GM21825 (cell line): ENCODE data around the gene PDE4D.
"Not testable (repeated sequence)": the region's sequence is repeated elsewhere in the genome, so short reads cannot be mapped to it uniquely, and the experiment has no call there.

Experiments
- ATAC-seq: cut with Tn5 transposase; IDR thresholded peaks from one replicate; pipeline ENCODE4 v1.9.1; 2021; ENCODE audit warnings: mild to moderate bottlenecking, moderate library complexity; ENCODE audit not compliant: unreplicated experiment

Gene PDE4D

DNA sequence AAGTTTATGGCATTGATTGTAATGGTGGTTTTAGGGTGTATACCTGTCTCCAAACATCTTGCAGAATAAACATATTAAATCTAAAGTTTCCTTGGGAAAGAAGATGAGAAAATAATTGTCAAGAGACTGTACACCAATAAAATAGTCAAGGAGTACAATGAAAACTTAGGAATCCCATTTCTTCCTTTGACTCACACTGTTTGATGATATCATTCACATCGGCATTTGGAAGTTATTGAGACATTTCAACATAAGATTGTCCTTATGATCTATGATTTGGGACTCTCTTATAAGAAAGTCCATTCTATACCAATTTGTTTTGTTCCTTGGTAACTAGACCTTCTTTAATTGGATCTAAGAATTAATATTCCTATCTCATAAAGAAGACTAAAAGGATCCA is 828.0 kb downstream of the PDE4D start:
- no peak for ATAC-seq

- no peak for ATAC-seq
Measured at GRCh38 chr5:59064293-59064692, 829.2 kb downstream of the PDE4D start.

DNA sequence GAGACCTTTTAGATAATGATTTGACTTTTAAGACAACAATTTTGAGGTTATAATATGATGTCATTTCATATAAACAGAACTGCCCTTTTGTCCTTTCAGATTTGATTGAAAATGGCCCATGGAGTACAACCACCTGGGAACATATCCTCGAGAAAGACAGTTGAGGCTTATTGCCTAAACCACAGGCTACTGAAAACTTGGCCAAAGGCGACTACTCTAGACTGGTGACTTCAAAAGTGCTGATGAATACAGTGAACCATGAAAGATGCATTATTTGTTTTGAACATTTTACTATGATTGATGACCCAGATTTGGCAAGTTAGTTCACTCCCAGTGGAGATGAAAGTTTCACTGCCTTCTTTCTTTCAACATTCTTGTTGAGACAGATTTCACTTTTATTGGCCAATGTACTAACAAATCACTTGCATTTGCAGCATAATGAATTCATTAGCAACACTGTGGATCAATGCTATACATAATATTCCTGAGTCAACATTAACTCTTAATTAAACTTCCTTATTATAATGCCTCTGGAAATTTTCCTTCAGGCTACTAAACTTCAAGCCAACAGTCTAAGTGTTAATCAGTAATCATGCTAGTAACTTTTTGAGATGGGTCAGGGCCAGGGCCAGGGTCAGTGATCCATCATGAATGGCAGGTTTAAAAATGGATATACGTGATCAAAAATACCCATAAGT is 830.4 kb downstream of the PDE4D start:
- no peak for ATAC-seq

DNA sequence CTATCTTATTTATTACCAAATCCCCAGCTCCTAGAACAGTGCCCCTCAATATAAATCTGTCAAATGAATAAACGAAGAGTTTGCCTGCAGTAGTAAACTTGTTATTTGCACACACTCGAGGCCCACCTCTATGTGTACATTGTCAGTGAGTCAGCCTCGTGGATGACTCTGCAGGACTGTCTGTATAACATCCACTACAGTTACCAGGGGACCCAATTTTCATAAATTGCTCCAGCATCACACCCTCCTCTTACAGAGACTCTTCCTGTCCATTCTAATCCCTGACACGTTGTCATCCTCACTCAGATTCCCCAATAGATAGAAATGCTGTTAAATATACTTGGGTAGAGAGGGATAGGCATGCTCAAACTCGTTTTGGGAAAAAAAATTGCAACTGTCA is 832.1 kb downstream of the PDE4D start:
- no peak for ATAC-seq

- ATAC-seq, result no peak
Measured at GRCh38 chr5:59058969-59059687, 834.4 kb downstream of the PDE4D start.

- ATAC-seq, result no peak
Measured at GRCh38 chr5:59058237-59058636, 835.3 kb downstream of the PDE4D start.

- not testable (repeated sequence) for ATAC-seq
Measured at GRCh38 chr5:59056599-59056998, 836.9 kb downstream of the PDE4D start.

GRCh38 chr5:59055745-59056448 is 837.6 kb downstream of the PDE4D start:
- no peak for ATAC-seq

DNA sequence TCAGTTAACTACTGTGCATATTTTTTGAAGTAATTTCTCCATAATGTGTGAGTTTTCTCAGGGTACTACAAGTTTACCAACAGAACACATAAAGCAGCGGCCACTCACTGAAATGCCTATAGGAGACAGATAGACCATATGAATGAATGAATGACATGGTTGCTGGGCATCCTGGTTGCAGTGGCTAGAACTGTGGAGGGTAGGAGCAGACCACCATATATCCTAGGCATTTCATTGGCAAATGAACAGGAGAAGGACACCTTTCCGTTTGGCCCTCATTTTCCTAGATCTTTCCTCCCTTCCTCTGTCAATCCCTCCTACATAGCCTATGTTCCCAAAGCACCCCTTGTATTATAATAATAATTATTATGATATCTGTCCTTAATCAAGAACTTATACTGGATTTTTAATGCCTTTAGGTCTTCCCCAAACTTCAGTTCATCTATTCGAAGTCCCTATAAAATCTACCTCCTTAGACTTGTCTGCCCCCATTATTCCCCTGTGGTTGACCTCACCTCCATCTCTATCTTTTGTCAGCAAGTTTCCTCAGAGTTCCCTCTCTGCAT is 838.5 kb downstream of the PDE4D start:
- no peak for ATAC-seq

DNA sequence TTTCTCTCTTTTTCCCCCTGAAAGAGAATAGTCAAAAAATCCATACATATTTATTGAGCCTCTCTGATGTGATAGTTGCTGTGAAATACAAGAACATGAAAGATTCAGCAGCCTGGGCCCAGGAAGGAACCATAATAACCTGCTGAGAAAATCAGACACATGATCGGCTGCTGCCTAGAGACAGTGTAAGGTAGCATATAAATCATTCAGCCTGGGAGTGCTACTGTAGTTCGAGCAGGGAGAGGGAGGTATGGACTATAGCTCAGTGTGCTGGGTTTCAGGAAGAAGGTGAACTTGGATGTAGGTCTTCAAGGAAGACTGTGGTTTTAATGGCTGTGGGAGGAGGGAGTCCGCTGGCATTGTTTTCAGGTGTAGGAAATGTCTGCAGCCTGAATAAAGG is 841.6 kb downstream of the PDE4D start:
- ATAC-seq, result no peak

DNA sequence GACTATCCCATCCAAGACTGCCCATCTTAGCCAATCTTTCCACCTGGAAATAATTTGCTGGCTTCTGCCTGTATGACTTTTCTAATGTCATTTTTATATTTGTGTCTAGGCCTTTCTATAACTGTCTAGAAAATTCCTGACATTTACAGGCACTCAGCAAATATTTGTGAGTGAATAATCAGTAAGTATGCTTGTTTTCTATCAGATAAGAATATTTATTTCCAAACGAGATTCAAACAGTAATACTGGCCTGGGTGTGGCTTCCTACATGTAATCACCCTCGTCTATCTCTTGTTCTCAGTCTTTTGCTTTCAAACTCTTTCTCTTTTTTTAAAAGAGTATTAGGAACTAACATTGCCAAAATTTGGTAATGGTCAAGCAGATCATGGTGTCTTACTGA is 844.4 kb downstream of the PDE4D start:
- no peak for ATAC-seq

- ATAC-seq, result no peak
Measured at GRCh38 chr5:59042201-59043055, 851.1 kb downstream of the PDE4D start.

GRCh38 chr5:59041355-59041754 is 852.2 kb downstream of the PDE4D start:
- ATAC-seq, result no peak

DNA sequence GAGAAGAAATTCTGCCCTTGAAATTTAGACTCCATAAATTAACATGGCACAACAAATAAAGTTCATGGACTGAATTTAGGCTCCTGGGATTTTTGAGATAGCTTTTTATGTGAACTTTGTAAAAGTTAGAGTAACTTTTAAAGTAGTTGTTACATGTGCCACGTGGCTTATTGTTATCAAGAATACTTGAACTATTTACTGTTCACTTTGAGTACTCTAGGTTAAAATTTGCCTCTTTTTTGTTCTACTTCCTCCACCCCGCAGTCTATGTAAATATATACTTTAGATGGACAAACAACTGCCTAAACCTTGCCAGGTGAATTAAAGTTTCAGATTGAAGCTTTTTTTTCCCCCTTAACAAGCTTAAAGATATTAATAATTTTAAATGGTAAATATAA is 852.7 kb downstream of the PDE4D start:
- ATAC-seq, result no peak

DNA sequence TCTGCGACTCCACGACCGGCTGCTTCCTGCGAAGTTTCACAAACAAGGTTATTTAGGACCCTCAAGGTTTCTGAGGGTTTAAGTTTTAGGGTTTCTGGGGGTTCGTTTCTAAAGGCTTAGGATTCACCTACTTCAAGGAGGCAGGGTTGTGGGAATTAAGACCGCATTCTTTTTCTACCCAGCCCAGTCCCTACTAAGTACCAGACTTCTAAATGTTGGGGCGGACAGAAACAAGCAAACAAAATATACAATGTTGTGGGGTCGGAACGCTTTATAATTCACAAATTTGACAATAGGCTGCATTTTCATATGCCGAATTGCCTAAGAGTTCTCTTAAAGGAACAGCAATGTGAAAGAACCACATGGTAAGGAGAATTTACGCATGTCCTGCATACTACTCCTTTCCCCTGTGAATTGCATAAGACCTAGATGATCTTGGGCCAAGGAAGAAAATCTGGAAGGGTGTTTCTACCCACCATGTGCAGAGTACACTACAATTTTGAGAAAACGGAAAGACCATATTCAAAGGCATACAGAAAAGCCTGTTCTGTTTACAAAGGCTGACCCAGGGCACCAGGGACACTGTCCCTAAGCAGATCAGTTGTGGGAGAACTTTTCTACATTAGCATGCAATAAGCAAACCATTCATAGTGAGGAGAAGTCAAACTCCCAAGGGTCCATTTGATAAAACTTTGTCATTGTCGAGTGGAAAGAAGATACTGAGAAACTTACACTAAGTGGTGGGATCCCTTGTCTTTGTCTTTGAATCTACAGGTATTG is 853.3 kb downstream of the PDE4D start:
- ATAC-seq, result no peak

DNA sequence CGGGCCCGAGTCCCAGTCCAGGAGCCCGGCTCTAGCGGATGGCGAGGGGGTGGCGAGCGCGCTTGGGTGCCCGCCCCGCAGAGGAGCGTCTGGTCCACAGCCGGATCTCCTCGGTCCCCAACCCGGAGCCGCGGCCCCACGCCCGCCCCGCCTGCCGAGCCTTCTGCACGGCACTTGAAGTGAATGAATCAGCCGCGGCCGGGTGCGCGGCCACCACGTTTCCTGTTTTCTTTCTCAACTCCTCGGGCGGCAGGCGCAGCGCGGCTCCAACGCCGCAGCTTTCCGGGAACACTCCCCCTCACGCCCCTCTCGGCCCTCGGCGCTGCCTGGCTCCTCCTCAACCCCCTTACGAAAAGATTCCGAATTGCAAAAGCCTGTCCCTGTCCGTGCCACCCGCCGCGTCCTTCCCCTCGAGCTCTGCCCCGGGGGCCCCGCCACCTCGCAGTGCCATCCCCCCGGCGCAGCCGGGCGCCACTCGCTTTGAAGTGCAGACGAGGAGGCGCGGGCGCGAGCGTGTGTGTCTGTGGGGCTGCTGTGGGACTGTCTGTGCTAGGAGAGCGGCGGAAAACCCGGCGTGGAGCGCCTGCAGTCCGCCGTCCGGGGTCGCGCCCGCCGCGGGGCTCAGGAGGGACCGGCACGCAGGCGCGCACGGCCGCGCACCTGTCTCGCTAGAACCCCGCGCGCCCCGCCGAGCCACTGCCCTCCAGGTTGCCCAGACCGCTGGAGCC is 854.1 kb downstream of the PDE4D start:
- peak; percentile 63 for ATAC-seq

GRCh38 chr5:59038798-59039295 is 854.7 kb downstream of the PDE4D start:
- no peak for ATAC-seq

GRCh38 chr5:59037941-59038797 is 855.4 kb downstream of the PDE4D start:
- ATAC-seq, result no peak
